Measurements from ENCODE around the gene NEURL2.

NEURL2 gene

DNA sequence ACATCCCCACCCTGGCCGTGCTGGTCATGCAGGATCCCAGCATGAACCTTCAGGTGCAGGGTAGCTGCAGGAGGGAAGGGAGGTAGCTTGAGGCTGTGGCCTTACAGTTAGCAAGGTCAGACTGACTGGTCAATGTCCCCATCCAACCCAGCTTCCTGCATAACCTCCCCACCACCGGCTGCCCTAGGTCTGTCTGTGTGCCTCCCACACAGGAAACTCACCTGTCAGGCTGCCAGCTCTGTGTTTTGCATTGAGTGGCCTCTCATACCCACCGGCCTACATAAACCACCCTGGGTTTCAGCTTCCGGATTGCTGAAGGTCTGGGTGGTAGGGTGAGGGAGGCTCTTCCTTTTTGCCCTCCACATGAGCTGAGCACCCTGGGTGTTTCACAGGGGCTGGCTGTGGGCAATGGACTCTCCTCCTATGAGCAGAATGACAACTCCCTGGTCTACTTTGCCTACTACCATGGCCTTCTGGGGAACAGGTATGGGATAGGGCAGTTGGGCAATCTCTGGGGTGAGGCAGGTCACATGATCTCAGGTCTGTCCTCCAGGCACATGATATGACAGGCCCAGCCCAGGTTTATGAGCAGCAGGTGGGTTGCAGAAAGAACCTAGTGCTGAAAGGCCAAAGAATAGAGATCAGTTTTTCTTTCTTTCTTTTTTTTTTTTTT lies 2.0 kb upstream of the NEURL2 start:
- H3K36me3 ChIP-seq (ENCODE audit: control insufficient read depth in 1 of 2, insufficient read depth in 2 of 2, low read length in 2 of 2): peaks cover 22 to 40% of the 10 kb centered on the region in 2 donors
- H3K4me3 ChIP-seq (ENCODE audit: low read depth in 1 of 2, low read length in 2 of 2): no peak overlapping the region
- peaks cover 12 to 30% of the 10 kb centered on the region in 2 donors for H3K4me1 ChIP-seq (ENCODE audit: control insufficient read depth in 1 of 2, insufficient read depth in 2 of 2, low read length in 2 of 2)
- no peak overlapping the region for H3K27ac ChIP-seq (ENCODE audit: low read length)
- H3K9me3 ChIP-seq (ENCODE audit: control insufficient read depth in 1 of 2, low read length in 2 of 2): no peaks in the 10 kb centered on the region
- no peaks in the 10 kb centered on the region for H3K27me3 ChIP-seq (ENCODE audit: low read depth, low read length)

DNA sequence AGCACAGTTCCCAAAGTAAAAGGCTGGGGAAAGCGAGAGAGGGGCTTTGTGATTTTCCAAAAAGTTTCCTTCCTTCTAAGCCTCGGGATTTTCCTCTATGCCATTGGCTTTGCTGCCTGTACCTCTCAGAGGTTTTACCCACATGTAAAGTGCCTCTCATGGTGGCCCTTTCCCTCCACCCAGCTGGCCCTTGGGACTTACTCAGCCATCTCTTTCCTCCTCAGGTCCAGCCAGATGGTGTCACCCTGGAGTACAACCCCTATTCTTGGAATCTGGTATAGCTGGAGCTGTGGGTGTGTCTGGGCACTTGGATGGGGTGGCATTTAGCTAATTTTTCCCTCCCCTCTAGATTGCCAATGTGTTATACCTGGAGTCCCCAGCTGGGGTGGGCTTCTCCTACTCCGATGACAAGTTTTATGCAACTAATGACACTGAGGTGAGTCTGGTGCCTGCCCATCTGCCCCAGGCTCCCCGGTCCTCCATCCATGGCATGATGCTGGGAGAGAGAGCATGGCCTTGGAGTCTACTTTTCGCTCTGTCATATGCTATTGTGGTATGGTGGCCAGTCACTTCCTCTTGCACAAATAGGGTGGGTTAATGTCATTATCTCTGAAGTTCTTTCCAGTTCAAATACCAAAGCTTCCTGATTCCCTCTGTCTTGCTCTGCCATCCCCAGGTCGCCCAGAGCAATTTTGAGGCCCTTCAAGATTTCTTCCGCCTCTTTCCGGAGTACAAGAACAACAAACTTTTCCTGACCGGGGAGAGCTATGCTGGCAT lies 1.2 kb upstream of the NEURL2 start:
- Histone ChIP-seq H3K27me3 (ENCODE audit: low read depth, low read length) (no peaks in the 10 kb centered on the region), H3K36me3 (ENCODE audit: control insufficient read depth in 1 of 2, insufficient read depth in 2 of 2, low read length in 2 of 2) (peaks cover 23 to 38% of the 10 kb centered on the region in 2 donors), H3K9me3 (ENCODE audit: control insufficient read depth in 1 of 2, low read length in 2 of 2) (no peaks in the 10 kb centered on the region), H3K27ac (ENCODE audit: low read length) (no peak overlapping the region), H3K4me1 (ENCODE audit: control insufficient read depth in 1 of 2, insufficient read depth in 2 of 2, low read length in 2 of 2) (peaks cover 12 to 30% of the 10 kb centered on the region in 2 donors), H3K4me3 (ENCODE audit: low read depth in 1 of 2, low read length in 2 of 2) (peak overlapping the region; percentile 69 to 95)

DNA sequence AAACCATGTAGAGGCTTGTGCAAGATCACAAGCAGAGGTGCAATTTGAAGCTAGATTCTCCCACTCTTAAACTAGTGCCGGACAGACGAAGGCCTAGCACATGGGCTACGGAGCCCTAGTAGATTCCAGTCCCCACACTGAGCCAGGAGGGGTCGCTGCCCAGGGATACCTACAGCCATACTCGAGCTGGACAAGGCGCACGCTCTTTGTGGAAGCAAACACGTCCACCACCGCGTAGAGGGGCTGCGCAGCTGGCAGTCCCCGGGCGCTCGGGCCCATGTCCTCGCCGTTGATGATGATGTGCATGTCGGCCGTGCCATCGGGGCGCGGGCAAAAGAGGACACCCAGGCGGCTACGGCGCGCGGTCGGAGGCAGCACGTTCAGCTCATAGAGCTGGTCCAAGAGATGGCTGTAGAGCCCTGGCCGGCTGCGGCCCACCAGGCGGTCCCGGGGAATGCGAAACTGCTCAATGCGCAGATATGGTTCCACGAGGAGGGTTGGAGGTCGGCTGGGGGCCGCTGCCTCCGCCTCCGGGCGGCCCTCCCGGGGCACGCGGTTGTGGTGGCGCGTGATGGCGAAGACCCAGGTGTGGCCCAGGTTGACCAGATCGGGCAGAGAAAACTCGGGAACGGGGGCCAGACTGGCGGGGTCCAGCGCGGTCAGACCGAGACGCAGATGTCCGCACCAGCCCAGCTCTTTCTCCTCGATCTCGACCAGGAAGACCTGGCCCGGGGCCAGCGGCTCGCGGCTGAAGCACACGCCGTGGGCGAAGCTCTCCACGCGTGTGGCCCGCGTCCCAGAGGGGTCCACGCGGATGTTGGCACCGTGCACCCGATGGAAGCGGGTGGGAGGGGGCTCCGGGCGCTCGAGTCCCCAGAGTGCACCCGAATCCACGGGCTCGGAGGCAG lies 677 bp downstream of the NEURL2 start:
- Histone ChIP-seq H3K36me3 (ENCODE audit: control insufficient read depth in 1 of 2, insufficient read depth in 2 of 2, low read length in 2 of 2) (peaks cover 17 to 40% of the 10 kb centered on the region in 2 donors), H3K4me3 (ENCODE audit: low read depth in 1 of 2, low read length in 2 of 2) (peak overlapping the region; percentile 69 to 95), H3K9me3 (ENCODE audit: control insufficient read depth in 1 of 2, low read length in 2 of 2) (no peaks in the 10 kb centered on the region), H3K4me1 (ENCODE audit: control insufficient read depth in 1 of 2, insufficient read depth in 2 of 2, low read length in 2 of 2) (peaks cover 12 to 32% of the 10 kb centered on the region in 2 donors), H3K27ac (ENCODE audit: low read length) (peak overlapping the region; percentile 63), H3K27me3 (ENCODE audit: low read depth, low read length) (no peaks in the 10 kb centered on the region)

DNA sequence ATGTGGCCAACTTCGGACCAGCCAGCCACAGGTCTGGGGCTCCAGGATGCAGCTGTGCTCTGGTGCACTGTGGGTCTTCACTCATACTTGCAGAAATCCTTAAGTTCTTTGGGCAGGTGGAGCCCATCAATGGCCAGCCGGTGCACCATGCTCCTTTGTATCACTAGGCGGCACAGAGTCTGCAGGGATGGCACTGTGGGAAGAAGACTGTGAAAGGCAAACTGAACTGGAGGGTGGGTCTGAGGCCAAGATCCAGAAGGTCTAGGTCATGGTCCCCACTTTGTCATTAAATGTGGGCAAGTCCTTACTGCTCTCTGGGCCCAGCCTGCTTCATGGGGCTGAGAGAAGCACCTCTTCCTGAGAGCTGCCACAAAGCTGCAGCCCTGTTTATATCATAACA lies 2.3 kb downstream of the NEURL2 start:
- Histone ChIP-seq H3K27me3 (ENCODE audit: low read depth, low read length) (no peaks in the 10 kb centered on the region), H3K4me3 (ENCODE audit: low read depth in 1 of 2, low read length in 2 of 2) (no peak overlapping the region), H3K27ac (ENCODE audit: low read length) (no peak overlapping the region), H3K4me1 (ENCODE audit: control insufficient read depth in 1 of 2, insufficient read depth in 2 of 2, low read length in 2 of 2) (peaks cover 12 to 39% of the 10 kb centered on the region in 2 donors), H3K36me3 (ENCODE audit: control insufficient read depth in 1 of 2, insufficient read depth in 2 of 2, low read length in 2 of 2) (peaks cover 10 to 34% of the 10 kb centered on the region in 2 donors), H3K9me3 (ENCODE audit: control insufficient read depth in 1 of 2, low read length in 2 of 2) (no peaks in the 10 kb centered on the region)

DNA sequence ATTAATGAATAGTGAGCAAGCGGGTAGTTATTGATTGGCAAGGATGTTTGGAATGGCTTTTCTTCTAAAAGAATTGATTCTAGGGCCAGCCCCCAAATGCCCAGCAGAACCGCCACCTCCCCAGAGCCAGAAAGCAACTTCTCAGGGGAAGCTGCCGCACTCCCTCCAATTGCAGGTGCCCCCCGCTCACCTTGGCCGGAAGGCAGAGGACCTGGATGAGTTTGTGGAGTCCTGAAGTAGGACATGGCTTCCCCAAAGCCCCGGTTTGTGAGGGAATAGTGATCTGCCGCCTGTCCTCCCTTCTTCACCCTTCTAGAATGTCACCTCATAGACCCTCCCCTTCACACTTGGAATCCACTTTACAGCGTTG lies 3.7 kb downstream of the NEURL2 start, which contains the start of gene SPATA25:
SPATA25 (minus strand) TSS at position 277 of the 370 bp plus-strand sequence; CDS start at position 245, 32 bp downstream.
- Histone ChIP-seq H3K27me3 (ENCODE audit: low read depth, low read length) (no peaks in the 10 kb centered on the region), H3K9me3 (ENCODE audit: control insufficient read depth in 1 of 2, low read length in 2 of 2) (no peaks in the 10 kb centered on the region), H3K4me1 (ENCODE audit: control insufficient read depth in 1 of 2, insufficient read depth in 2 of 2, low read length in 2 of 2) (peaks cover 5 to 35% of the 10 kb centered on the region in 2 donors), H3K27ac (ENCODE audit: low read length) (no peak within 1 kb of the TSS), H3K4me3 (ENCODE audit: low read depth in 1 of 2, low read length in 2 of 2) (no peak within 1 kb of the TSS), H3K36me3 (ENCODE audit: control insufficient read depth in 1 of 2, insufficient read depth in 2 of 2, low read length in 2 of 2) (peaks cover 20 to 40% of the 10 kb centered on the region in 2 donors)

DNA sequence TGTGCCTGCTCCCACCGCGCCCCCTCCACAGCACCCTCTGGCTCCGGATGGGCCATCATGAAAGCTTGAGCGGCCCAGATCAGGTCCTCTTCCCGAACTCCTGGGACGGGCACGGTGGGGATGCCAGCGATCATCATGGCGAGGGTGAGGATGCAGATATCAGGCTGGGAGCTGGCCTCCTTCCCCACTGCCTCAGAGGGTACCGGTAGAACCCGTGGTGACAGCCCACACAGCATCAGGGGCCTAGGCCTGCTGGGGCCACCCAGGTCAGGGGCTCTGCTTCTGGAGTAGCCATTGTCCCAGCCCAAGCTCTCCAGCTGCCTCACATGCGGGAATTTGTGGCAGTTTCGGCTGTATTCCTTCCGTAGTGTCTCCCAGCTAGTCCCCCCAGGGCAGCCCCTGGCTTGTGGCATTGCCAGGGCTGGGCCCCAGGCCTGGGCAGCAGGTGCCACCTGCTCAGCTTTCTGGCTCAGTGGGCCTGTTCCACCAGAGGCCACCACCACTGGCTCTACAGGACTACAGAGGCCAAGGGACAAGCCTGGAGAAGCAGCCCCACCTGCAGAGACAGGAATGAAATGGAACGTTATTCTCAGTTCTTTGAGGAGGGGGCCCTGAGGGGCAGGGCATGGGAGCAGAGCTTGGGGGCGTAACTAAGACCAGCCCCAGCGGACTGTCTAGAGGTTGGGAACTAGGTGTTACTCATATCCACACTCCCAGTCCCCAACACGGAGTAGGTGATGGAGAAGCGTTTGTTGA lies 4.2 kb downstream of the NEURL2 start:
- Histone ChIP-seq H3K4me1 (ENCODE audit: control insufficient read depth in 1 of 2, insufficient read depth in 2 of 2, low read length in 2 of 2) (peaks cover 0 to 34% of the 10 kb centered on the region in 2 donors), H3K9me3 (ENCODE audit: control insufficient read depth in 1 of 2, low read length in 2 of 2) (no peaks in the 10 kb centered on the region), H3K36me3 (ENCODE audit: control insufficient read depth in 1 of 2, insufficient read depth in 2 of 2, low read length in 2 of 2) (peaks cover 20 to 43% of the 10 kb centered on the region in 2 donors), H3K27ac (ENCODE audit: low read length) (no peak overlapping the region), H3K4me3 (ENCODE audit: low read depth in 1 of 2, low read length in 2 of 2) (no peak overlapping the region), H3K27me3 (ENCODE audit: low read depth, low read length) (no peaks in the 10 kb centered on the region)

DNA sequence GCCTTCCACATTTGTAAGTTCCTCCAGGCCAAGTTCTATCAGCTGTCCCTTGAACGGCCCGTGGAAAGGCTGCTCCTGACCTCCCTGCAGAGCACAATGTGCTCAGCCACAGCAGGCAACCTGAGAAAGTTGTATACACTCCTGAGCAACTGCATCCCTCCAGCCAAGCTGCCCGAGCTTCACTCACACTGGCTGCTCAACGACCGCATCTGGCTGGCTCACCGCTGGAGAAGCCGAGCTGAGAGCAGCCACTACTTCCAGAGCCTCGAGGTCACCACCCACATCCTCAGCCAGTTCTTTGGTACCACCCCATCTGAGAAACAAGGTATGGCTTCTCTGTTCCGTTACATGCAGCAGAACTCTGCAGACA lies 7.9 kb downstream of the NEURL2 start:
- no peaks in the 10 kb centered on the region for H3K9me3 ChIP-seq (ENCODE audit: control insufficient read depth in 1 of 2, low read length in 2 of 2)
- H3K27ac ChIP-seq (ENCODE audit: low read length): no peak overlapping the region
- no peaks in the 10 kb centered on the region for H3K27me3 ChIP-seq (ENCODE audit: low read depth, low read length)
- no peak overlapping the region for H3K4me3 ChIP-seq (ENCODE audit: low read depth in 1 of 2, low read length in 2 of 2)
- peaks cover 26 to 50% of the 10 kb centered on the region in 2 donors for H3K36me3 ChIP-seq (ENCODE audit: control insufficient read depth in 1 of 2, insufficient read depth in 2 of 2, low read length in 2 of 2)
- peaks cover 0 to 31% of the 10 kb centered on the region in 2 donors for H3K4me1 ChIP-seq (ENCODE audit: control insufficient read depth in 1 of 2, insufficient read depth in 2 of 2, low read length in 2 of 2)

DNA sequence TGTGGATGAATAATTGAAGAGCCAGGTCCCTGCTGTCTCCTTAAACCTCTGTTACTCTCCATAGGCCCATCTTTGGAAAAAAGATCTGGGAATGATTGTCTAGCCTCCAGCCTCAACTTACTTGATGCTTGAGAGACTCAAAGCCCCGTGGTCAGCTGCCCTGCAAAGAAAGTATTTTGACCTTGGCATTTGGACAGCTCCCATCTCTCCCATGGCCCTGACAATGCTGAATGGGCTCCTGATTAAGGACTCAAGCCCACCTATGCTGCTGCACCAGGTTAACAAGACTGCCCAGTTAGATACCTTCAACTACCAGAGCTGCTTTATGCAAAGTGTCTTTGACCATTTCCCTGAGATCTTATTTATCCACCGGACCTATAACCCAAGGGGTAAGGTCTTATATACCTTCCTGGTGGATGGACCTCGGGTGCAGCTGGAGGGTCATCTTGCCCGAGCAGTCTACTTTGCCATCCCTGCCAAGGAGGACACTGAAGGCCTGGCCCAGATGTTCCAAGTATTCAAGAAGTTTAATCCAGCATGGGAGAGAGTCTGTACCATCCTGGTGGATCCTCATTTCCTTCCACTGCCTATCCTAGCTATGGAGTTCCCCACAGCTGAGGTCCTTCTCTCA lies 8.4 kb downstream of the NEURL2 start:
- no peaks in the 10 kb centered on the region for H3K9me3 ChIP-seq (ENCODE audit: control insufficient read depth in 1 of 2, low read length in 2 of 2)
- no peak overlapping the region for H3K4me3 ChIP-seq (ENCODE audit: low read depth in 1 of 2, low read length in 2 of 2)
- H3K36me3 ChIP-seq (ENCODE audit: control insufficient read depth in 1 of 2, insufficient read depth in 2 of 2, low read length in 2 of 2): peaks cover 29 to 53% of the 10 kb centered on the region in 2 donors
- no peak overlapping the region for H3K27ac ChIP-seq (ENCODE audit: low read length)
- H3K27me3 ChIP-seq (ENCODE audit: low read depth, low read length): no peaks in the 10 kb centered on the region
- peaks cover 0 to 31% of the 10 kb centered on the region in 2 donors for H3K4me1 ChIP-seq (ENCODE audit: control insufficient read depth in 1 of 2, insufficient read depth in 2 of 2, low read length in 2 of 2)

DNA sequence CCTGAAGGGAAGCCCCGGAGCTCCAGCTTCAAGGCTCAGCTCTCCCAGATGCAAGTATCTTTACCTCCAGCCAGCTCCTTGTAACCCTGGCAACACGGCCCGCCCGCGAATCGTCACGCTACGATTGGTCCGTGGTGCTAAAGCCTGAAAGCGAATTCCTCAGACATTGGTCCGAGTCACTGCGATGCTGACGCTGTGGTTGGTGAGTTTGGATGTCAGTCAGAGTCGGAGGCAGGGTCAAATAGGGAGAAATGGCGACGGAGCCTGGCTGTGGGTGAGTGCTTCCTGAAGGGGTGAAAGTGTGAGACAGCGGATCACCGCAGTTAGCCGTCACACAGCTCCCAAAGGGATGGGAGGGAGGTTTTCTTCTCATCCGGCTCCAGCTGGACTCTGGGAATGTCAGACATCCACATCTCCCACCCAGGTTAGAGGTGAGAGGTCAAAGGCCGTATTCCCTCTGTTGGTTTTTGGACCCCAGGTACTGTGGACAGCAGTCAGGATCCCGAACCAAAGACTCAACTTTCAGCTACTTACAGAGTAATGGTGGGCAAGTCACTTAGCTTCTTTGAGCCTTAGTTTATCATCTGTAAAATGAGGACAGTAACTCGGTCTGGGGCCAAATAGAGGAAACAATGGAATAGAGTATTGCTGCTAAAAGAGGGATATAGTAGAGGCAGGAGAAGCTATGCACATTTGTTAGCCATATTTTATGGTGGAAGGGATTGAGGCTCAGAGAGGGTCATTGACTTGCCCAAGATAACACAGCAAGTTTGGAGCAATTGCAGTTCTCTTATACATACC lies 9.8 kb downstream of the NEURL2 start, which contains the start of gene ZSWIM1:
ZSWIM1 (plus strand) TSS at position 240 of the 801 bp plus-strand sequence. CDS start 1,366 bp downstream, outside the sequence.
- Histone ChIP-seq H3K27ac (ENCODE audit: low read length) (peak within 1 kb of the TSS; percentile 92), H3K9me3 (ENCODE audit: control insufficient read depth in 1 of 2, low read length in 2 of 2) (no peaks in the 10 kb centered on the region), H3K27me3 (ENCODE audit: low read depth, low read length) (no peaks in the 10 kb centered on the region), H3K4me1 (ENCODE audit: control insufficient read depth in 1 of 2, insufficient read depth in 2 of 2, low read length in 2 of 2) (peaks cover 0 to 31% of the 10 kb centered on the region in 2 donors), H3K4me3 (ENCODE audit: low read depth in 1 of 2, low read length in 2 of 2) (peak within 1 kb of the TSS; percentile 79 to 85), H3K36me3 (ENCODE audit: control insufficient read depth in 1 of 2, insufficient read depth in 2 of 2, low read length in 2 of 2) (peaks cover 35 to 52% of the 10 kb centered on the region in 2 donors)

Measured in muscle layer of duodenum (tissue), 2 donors.